AG09319 (cell line): Measurements from ENCODE around the gene ASTN2.

Source experiments
- DNase-seq: peaks from one replicate; pipeline ENCODE4 v3.0.0-alpha.2; 2010; ENCODE audit warnings: low read depth; ENCODE audit errors: extremely low read depth
- CTCF ChIP-seq: IDR thresholded peaks from 2 replicates; pipeline ENCODE4 v1.5.1; 2011; ENCODE audit warnings: low read depth, mild to moderate bottlenecking, inconsistent platforms, low read length, moderate library complexity

The ASTN2 gene

GRCh38 chr9:116585896-116586295, 829.0 kb downstream of the ASTN2 start:
- TF ChIP-seq CTCF, result no peak
- DNase-seq, result no peak

GRCh38 chr9:116585204-116585603, 829.7 kb downstream of the ASTN2 start:
- DNase-seq, result no peak
- TF ChIP-seq CTCF, result no peak

- no peak for DNase-seq
- TF ChIP-seq CTCF, result no peak
These were observed 834.0 kb downstream of the ASTN2 start for GRCh38 chr9:116580853-116581252.

GRCh38 chr9:116576386-116576785, 838.5 kb downstream of the ASTN2 start:
- no peak for DNase-seq
- TF ChIP-seq CTCF, result no peak

GRCh38 chr9:116574027-116574679, 840.7 kb downstream of the ASTN2 start:
- TF ChIP-seq CTCF, result no peak
- no peak for DNase-seq

GRCh38 chr9:116572095-116572748, 842.6 kb downstream of the ASTN2 start:
- TF ChIP-seq CTCF, result peak; percentile 97
- DNase-seq, result peak; percentile 70

GRCh38 chr9:116569111-116569510, 845.7 kb downstream of the ASTN2 start:
- no peak for TF ChIP-seq CTCF
- DNase-seq, result no peak
